CD4-positive, alpha-beta T cell (primary cell): Measurements from ENCODE around the gene USP26. TPM values are rescaled to one million over a fixed set of nuclear protein-coding genes. Genes with fewer than 3 reads are reported as not detected.

Experiments
- ATAC-seq: fragments of 200-7000 bp; cut with Tn5 transposase; one replicate; pipeline ENCODE4 v1.10.0; 2022; ENCODE audit warnings: mild to moderate bottlenecking; ENCODE audit not compliant: poor library complexity
- CTCF ChIA-PET: fragments of 350-600 bp; sonication (Branson Sonifier 250); formaldehyde crosslinking; loops from one replicate; lab custom pipeline; 2021; ENCODE audit warnings: antibody characterized with exemption, inconsistent platforms; lab: Charles Lee
- POLR2A ChIA-PET: fragments of 350-600 bp; sonication (Branson Sonifier 250); formaldehyde crosslinking; loops from one replicate; lab custom pipeline; 2021; ENCODE audit warnings: antibody characterized with exemption, inconsistent platforms; lab: Charles Lee
- DNase-seq, 14 experiments: peaks; one replicate each; pipeline ENCODE4 v3.0.0-alpha.2; 2013 to 2020; ENCODE audit warnings: mixed read lengths in 2 of 14
- H3K27ac ChIP-seq, 2 donors: one replicate each; pipeline versions ENCODE4 v1.5.1 to v1.7.0; 2013; ENCODE audit warnings: low read length in 2 of 2, low read depth in 1 of 2, mild to moderate bottlenecking in 1 of 2
- H3K27me3 ChIP-seq, 2 experiments: 1 replicate in 1 of 2; 2 replicates in 1 of 2; pipeline versions ENCODE4 v1.6.1 to v1.7.0; 2013; ENCODE audit warnings: low read length in 2 of 2, control low read depth in 1 of 2, mild to moderate bottlenecking in 1 of 2, moderate library complexity in 1 of 2; ENCODE audit not compliant: insufficient read depth in 2 of 2, control insufficient read depth in 1 of 2
- H3K36me3 ChIP-seq: one replicate; pipeline ENCODE4 v1.6.1; 2013; ENCODE audit warnings: low read length, control low read depth; ENCODE audit not compliant: insufficient read depth
- H3K4me1 ChIP-seq: one replicate; pipeline ENCODE4 v1.6.1; 2013; ENCODE audit warnings: low read length, control low read depth; ENCODE audit not compliant: insufficient read depth
- H3K4me3 ChIP-seq: one replicate; pipeline ENCODE4 v1.5.1; 2013; ENCODE audit warnings: mild to moderate bottlenecking, low read length, moderate library complexity
- H3K9me3 ChIP-seq, 2 experiments: 1 replicate in 1 of 2; 2 replicates in 1 of 2; pipeline versions ENCODE4 v1.6.1 to v1.7.0; 2013; ENCODE audit warnings: low read length in 2 of 2, mild to moderate bottlenecking in 2 of 2, control low read depth in 1 of 2, moderate library complexity in 1 of 2; ENCODE audit not compliant: control insufficient read depth in 1 of 2, insufficient read depth in 1 of 2
- H3K27ac Mint-ChIP-seq: one replicate; pipeline ENCODE4 v1.8.0; 2020; ENCODE audit warnings: mixed read lengths
- H3K27me3 Mint-ChIP-seq: one replicate; pipeline ENCODE4 v1.8.0; 2021; ENCODE audit warnings: mixed read lengths
- H3K36me3 Mint-ChIP-seq: one replicate; pipeline ENCODE4 v1.8.0; 2021; ENCODE audit warnings: low read depth, mixed read lengths
- H3K4me1 Mint-ChIP-seq: one replicate; pipeline ENCODE4 v1.8.0; 2021; ENCODE audit warnings: low read depth, mixed read lengths
- H3K4me3 Mint-ChIP-seq: one replicate; pipeline ENCODE4 v1.8.0; 2020; ENCODE audit warnings: mild to moderate bottlenecking, mixed read lengths
- H3K9me3 Mint-ChIP-seq: one replicate; pipeline ENCODE4 v1.8.0; 2020; ENCODE audit warnings: mixed read lengths
- CTCF ChIP-seq: fragments of 200-600 bp; IDR thresholded peaks from one replicate; pipeline ENCODE4 v1.8.0; 2022; ENCODE audit warnings: antibody characterized with exemption, mild to moderate bottlenecking
- intact Hi-C, 2 experiments: fragments of 100-400 bp; cut with DNase I in 1 of 2; cut with micrococcal nuclease in 1 of 2; formaldehyde crosslinking; loops; one replicate each; pipeline versions ENCODE4 v1.15.1 to v1.9.0; 2023 to 2025; cut with DNase I, micrococcal nuclease
- total RNA-seq, 174 experiments: library from RNA in 2 of 174; stranded (reverse) in 2 of 174; gene quantifications; one replicate each; pipeline ENCODE4 v1.2.3 and lab custom pipeline; 2021 to 2026

The USP26 gene
- total RNA-seq, 2 experiments from 2014 or later, result not detected

GRCh38 chrX:133005616-133006015 is 91.3 kb downstream of the USP26 start:
- Mint-ChIP-seq H3K27me3 (peaks cover 9% of the 10 kb centered on the region), H3K4me1 (no peaks in the 10 kb centered on the region), H3K9me3 (no peaks in the 10 kb centered on the region), H3K27ac (no peak overlapping the region), H3K4me3 (no peak overlapping the region), H3K36me3 (no peaks in the 10 kb centered on the region)
- intact Hi-C loops, result no loop called here
- ATAC-seq, result no peak
- Histone ChIP-seq H3K27me3 (no peaks in the 10 kb centered on the region), H3K27ac (no peak overlapping the region), H3K9me3 (no peaks in the 10 kb centered on the region), H3K36me3 (no peaks in the 10 kb centered on the region), H3K4me1 (no peaks in the 10 kb centered on the region), H3K4me3 (no peak overlapping the region)
- ChIA-PET POLR2A (no interaction called here), CTCF (no interaction called here)
- DNase-seq, result no peak
- TF ChIP-seq CTCF, result no peak

GRCh38 chrX:133005042-133005441 is 91.9 kb downstream of the USP26 start:
- H3K27ac ChIP-seq, result no peak overlapping the region
- no peak overlapping the region for H3K4me3 ChIP-seq
- H3K36me3 ChIP-seq, result no peaks in the 10 kb centered on the region
- H3K4me3 Mint-ChIP-seq, result no peak overlapping the region
- no peaks in the 10 kb centered on the region for H3K27me3 ChIP-seq
- POLR2A ChIA-PET, result no interaction called here
- no peaks in the 10 kb centered on the region for H3K9me3 Mint-ChIP-seq
- TF ChIP-seq CTCF, result no peak
- no peaks in the 10 kb centered on the region for H3K9me3 ChIP-seq
- H3K27me3 Mint-ChIP-seq, result peaks cover 9% of the 10 kb centered on the region
- no peak for DNase-seq
- no peaks in the 10 kb centered on the region for H3K4me1 Mint-ChIP-seq
- ATAC-seq, result no peak
- no peak overlapping the region for H3K27ac Mint-ChIP-seq
- intact Hi-C loops, result no loop called here
- CTCF ChIA-PET, result no interaction called here
- no peaks in the 10 kb centered on the region for H3K4me1 ChIP-seq
- H3K36me3 Mint-ChIP-seq, result no peaks in the 10 kb centered on the region

GRCh38 chrX:132999209-132999608 is 97.7 kb downstream of the USP26 start:
- Histone ChIP-seq H3K27ac (no peak overlapping the region), H3K4me3 (no peak overlapping the region), H3K36me3 (no peaks in the 10 kb centered on the region), H3K4me1 (no peaks in the 10 kb centered on the region), H3K27me3 (no peaks in the 10 kb centered on the region), H3K9me3 (no peaks in the 10 kb centered on the region)
- TF ChIP-seq CTCF, result no peak
- H3K4me1 Mint-ChIP-seq, result no peaks in the 10 kb centered on the region
- DNase-seq (no peak), ATAC-seq (no peak)
- no peaks in the 10 kb centered on the region for H3K36me3 Mint-ChIP-seq
- H3K27ac Mint-ChIP-seq, result no peak overlapping the region
- CTCF ChIA-PET, result no interaction called here
- POLR2A ChIA-PET, result no interaction called here
- no peaks in the 10 kb centered on the region for H3K9me3 Mint-ChIP-seq
- no peak overlapping the region for H3K4me3 Mint-ChIP-seq
- intact Hi-C loops, result no loop called here
- peaks cover 5% of the 10 kb centered on the region for H3K27me3 Mint-ChIP-seq
